Astrocyte of the cerebellum (primary cell): ENCODE measurements around the gene MYOG.

Experiments
- DNase-seq: peaks from one replicate; pipeline ENCODE4 v3.0.0-alpha.2; 2011; ENCODE audit warnings: low read depth
- H3K4me3 ChIP-seq: 2 replicates; pipeline ENCODE4 v1.5.1; 2011; ENCODE audit warnings: mild to moderate bottlenecking, low read depth, low read length, moderate library complexity
- in situ Hi-C: cut with HindIII; loops from 2 replicates; pipeline ENCODE4 v1.10.0; 2017; ENCODE audit warnings: low sequenced_read_pairs
- TF ChIP-seq, protein P1 (sequence below): IDR thresholded peaks from 2 replicates; pipeline ENCODE4 v1.5.1; 2012; ENCODE audit warnings: low read length, low read depth, moderate library complexity, mild to moderate bottlenecking; ENCODE audit errors: missing control alignments

The MYOG gene

DNA sequence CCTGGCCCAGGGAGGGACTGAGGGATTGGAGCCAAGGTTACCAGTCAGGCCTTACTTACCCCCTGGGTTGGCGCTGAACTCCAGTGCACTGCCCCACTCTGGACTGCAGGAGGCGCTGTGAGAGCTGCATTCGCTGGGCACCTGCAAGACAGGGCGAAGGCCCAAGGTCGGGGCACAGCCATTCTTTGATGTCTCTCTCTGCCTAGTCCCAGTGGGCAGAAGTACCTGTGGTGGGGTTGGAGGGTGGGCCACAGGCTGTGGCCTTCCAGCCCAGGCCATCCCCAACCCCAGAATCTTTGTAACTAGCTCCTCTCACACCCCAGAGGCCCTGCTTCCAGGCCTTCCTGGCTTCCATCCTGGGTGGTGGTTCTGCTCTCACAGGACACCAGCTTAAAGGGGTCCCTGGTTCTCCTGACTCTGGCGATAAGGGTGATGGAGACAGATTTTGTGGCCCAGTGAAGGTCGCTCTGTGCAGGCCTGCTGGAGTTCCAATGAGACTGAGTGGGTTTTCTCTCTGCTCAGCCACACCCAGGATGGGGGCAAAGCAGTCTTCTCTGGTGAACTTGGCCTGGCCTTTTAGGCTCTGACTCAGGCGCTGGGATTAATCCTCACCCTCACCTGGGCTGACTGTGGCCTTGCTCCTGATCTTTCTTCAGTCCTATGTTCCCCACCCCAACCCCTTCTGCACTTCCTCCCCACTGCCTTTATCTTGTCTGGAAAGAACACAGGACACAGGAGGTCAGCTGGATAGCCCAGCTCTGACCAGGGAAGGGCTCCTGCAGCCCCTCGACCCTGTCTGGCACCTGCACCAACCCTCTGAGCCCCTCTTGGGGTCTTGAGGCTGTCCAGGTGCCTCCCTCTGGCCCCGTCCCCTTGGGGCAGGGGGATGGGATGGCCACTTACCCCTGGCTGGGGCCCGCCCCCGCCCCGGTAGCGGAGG is 954 bp downstream of the MYOG start:
- DNase-seq, result no peak

DNA sequence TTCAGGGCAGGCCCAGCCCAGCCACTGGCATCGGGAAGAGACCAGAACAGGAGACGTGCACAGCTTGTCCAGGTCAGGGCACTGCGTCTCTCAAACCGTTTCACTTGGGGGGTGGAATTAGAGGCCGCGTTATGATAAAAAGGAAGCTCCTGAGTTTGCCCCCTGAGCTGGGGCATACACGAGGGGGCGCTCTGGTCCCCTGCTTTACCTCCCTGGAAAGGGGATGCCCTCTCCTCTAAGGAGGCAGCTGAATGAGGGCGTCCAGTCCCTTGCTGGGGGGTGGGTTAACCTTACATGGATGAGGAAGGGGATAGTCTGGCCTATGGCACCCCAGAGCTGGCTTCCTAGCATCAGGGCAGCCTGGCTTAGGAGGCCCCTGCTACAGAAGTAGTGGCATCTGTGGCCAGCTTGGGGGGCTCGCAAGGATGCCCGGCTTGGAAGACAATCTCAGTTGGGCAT is 2.3 kb downstream of the MYOG start:
- in situ Hi-C loops, result no loop called here
- no peak for DNase-seq
- TF ChIP-seq, protein P1, sequence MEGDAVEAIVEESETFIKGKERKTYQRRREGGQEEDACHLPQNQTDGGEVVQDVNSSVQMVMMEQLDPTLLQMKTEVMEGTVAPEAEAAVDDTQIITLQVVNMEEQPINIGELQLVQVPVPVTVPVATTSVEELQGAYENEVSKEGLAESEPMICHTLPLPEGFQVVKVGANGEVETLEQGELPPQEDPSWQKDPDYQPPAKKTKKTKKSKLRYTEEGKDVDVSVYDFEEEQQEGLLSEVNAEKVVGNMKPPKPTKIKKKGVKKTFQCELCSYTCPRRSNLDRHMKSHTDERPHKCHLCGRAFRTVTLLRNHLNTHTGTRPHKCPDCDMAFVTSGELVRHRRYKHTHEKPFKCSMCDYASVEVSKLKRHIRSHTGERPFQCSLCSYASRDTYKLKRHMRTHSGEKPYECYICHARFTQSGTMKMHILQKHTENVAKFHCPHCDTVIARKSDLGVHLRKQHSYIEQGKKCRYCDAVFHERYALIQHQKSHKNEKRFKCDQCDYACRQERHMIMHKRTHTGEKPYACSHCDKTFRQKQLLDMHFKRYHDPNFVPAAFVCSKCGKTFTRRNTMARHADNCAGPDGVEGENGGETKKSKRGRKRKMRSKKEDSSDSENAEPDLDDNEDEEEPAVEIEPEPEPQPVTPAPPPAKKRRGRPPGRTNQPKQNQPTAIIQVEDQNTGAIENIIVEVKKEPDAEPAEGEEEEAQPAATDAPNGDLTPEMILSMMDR, result no peak
- no peak overlapping the region for H3K4me3 ChIP-seq

More for the DNA sequence above, 954 bp downstream of the MYOG start:
- TF ChIP-seq, protein P1, result peak; percentile 29
- H3K4me3 ChIP-seq, result no peak overlapping the region
- in situ Hi-C loops, result no loop called here

DNA sequence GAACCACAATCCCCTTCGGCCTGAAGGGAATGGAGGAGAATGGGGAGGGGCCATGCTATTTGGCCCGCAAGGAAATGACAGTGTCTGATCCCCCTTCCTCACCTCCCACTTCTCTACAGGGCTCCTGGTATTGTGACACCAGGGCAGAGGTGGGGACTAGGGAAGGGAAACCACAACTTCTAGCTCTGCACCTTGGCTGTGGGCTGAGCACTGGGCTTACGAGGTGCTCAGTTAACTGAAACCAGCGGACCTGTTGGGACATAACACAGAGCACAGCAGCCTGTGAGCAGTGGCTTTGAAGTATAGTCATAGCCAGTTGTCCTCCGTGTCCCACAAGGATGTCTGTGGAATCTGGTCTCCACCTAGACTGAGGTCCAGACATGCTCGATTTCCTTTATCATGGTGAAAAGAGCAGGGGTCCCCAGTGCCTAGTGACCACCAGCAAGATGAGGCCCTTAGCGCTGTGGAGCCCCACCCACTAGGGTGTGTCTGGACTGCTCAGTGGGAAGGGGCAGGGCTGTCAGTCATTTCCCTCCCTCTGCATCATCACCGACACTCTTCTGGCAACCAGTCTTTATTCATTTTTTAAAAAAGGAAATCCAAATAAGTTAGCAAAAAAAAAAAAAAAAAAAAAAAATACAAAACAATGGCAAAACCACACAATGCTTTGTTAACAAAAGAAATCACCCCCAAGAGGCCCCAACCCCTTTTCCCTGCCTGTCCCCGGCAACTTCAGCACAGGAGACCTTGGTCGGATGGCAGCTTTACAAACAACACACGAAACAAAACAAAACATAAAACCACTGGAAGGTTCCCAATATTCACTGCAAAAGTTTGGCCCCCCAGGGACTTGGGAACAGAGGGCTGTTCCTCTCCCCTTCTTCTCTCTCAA is 3.0 kb downstream of the MYOG start:
- no peak overlapping the region for H3K4me3 ChIP-seq
- in situ Hi-C loops, result no loop called here
- no peak for DNase-seq
- TF ChIP-seq, protein P1, result no peak

DNA sequence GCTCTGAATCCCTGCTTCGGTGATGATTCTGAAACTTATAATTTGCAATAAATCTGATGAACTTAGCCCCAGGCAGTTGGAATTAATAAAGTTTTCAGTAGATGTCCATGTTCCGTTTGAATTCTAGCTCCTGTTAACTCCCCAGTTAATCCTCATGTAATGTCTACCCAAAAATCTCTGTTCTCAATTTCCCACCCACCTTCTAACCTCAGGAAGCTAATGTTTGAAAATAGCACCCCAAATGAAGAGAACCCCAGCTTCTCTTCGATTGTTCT is 3.6 kb downstream of the MYOG start:
- no peak overlapping the region for H3K4me3 ChIP-seq
- in situ Hi-C loops, result no loop called here
- DNase-seq, result no peak
- TF ChIP-seq, protein P1, result no peak

DNA sequence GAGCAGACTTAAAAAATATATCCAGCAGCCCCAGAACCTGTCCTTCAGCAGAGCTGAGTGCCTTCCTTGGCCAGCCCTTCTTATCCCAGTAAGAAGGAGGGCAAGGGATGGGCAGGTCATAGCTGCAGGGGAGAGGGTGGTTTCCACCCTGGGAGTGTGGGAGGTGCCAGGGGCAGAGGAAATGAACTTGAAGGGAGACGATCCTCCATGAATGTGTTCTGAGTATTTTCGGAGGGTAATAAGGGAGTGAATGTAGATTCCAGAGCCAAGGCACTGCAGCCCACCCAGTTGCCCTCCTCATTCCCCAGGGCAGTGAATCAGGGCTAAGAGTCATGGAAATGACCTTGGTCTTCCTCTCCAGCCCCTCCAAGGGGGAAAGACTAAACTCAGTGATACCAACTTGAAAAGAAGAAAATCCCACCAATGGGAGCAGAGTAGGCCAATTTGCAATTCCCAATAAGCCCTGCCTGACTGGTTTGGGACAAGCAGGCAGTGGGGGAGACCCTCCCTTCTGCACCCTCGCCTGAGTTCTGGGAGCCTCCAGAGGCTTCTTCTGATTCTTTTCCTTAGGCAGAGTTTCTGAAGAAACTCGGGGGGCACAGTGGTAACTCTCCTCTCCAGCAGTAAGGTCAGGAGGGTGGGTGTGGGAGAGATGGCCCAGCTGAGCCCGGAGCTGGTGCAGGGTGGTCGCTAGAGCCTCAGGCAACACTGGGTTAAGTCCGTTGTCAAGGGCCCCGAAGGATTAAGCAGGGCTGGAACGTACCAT is 4.2 kb downstream of the MYOG start:
- no peak overlapping the region for H3K4me3 ChIP-seq
- no peak for DNase-seq
- in situ Hi-C loops, result no loop called here
- TF ChIP-seq, protein P1, result no peak

DNA sequence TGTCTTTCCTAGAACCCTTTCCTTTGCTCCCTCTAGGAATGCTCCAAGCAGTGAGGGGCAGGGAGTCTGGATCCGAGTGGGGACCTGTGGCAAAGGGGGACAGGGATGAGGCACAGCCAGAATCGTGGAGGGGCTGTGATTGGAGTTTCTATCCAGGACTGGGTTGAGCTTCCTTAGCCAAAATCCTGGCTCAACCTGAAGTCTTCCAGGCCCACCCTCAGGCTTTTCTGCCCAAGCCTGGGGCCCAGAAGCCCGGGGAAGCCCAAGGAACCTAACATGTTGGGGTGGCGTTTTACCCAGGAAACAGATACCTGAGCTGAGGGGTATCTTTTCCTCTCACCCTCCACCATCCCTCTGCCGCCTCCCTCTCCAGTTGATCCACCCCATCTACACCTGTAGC is 5.4 kb downstream of the MYOG start:
- H3K4me3 ChIP-seq, result no peak overlapping the region
- in situ Hi-C loops, result no loop called here
- no peak for DNase-seq
- TF ChIP-seq, protein P1, result no peak
